PC-9 (cell line): ENCODE data around the gene AK8.

Source experiments
- CTCF ChIP-seq: fragments of 200-600 bp; sonication (generic); conservative IDR thresholded peaks from 2 replicates; pipeline ENCODE4 v1.6.1; 2017; ENCODE audit warnings: mixed run types, antibody characterized with exemption, mild to moderate bottlenecking, moderate library complexity
- EZH2 ChIP-seq: fragments of 200-600 bp; sonication (generic); IDR thresholded peaks from 2 replicates; pipeline ENCODE4 v1.8.0; 2017; ENCODE audit warnings: antibody characterized with exemption, low read depth

- TF ChIP-seq CTCF: no peak
- no peak for TF ChIP-seq EZH2
These were observed 121.8 kb downstream of the AK8 start for GRCh38 chr9:132756214-132756845.
